Measurements from ENCODE around the gene SUB1.

Gene SUB1

DNA sequence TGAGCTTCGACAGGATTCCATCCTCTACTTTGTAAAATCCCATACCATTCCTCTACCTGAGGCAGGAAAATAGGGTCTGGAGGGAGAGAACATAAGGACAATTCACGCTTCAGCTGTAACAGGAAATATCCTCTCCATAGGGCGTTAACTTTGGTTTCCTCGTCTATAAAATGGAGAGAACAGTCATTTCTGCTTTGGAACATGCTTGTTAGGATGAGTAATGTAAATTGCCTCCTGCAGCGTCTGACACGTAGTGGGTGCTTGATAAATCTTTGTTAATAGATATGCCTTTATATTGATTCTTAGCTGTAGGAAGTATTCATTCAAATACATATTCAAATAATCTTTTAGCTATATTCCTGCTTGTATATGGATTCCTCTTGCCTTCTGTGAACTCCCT is 711 bp upstream of the SUB1 start:
- H3K27ac ChIP-seq: no peak overlapping the region
- TF ChIP-seq, protein P1, sequence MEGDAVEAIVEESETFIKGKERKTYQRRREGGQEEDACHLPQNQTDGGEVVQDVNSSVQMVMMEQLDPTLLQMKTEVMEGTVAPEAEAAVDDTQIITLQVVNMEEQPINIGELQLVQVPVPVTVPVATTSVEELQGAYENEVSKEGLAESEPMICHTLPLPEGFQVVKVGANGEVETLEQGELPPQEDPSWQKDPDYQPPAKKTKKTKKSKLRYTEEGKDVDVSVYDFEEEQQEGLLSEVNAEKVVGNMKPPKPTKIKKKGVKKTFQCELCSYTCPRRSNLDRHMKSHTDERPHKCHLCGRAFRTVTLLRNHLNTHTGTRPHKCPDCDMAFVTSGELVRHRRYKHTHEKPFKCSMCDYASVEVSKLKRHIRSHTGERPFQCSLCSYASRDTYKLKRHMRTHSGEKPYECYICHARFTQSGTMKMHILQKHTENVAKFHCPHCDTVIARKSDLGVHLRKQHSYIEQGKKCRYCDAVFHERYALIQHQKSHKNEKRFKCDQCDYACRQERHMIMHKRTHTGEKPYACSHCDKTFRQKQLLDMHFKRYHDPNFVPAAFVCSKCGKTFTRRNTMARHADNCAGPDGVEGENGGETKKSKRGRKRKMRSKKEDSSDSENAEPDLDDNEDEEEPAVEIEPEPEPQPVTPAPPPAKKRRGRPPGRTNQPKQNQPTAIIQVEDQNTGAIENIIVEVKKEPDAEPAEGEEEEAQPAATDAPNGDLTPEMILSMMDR (conservative IDR thresholded peaks at IDR 0.05): no peak

DNA sequence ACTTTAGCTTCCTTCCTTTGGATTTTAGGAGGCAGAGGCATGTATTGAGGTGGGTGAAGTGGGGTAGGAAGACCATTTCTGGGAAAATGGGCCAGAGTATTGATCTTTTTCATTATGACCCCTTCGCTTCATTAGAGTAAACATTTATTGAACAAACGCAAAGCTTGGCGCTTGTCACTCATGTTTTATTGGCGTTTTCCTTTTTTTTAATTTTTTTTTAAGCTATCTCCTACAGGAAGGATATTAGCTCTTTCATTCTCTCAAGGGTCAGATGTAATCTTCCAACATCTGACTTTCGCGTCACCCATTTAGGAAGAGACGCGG is 273 bp upstream of the SUB1 start:
- peak overlapping the region; percentile 97 for H3K27ac ChIP-seq

DNA sequence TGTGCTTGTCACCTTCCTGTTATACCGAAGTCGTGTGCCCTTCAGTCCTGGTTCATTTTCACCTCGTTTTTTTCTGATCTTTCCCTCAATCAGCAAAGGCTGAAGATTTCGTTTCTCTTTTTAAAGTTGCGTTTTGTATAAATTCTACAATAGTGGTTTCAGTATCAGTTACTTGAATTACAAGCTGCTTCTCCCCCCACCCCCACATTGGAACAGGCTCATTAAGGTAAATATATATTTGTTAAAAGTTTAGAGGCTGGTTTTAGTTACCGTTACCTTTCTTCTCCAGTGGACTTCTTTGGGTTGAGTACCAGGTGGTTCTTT is 881 bp downstream of the SUB1 start:
- H3K27ac ChIP-seq: peak overlapping the region; percentile 97
- TF ChIP-seq, protein P1 (conservative IDR thresholded peaks at IDR 0.05): no peak

More for the DNA sequence above, 273 bp upstream of the SUB1 start:
- TF ChIP-seq, protein P1 (conservative IDR thresholded peaks at IDR 0.05): no peak

DNA sequence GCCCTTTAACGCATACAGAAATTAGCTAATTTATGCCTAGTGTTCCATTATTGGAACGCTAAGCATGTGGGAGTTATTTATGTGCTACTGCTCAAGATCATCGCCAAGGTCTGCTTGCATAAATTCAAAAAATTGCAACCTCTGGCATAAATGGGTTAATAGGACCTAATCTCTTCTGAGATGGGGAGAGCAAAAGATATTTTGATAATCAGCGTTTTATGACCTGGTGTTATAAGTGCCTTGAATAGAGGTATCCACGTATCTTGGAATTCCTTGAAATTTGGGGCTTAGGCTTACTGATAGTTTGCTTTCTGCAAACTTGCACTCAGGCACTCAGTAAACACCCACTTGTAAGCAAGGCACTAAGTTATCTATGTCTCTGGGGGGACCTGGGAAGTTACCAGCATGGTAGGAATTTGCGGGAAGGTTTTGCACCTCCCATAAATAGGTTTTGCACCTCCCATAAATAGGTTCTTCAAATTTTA is 1.8 kb downstream of the SUB1 start:
- TF ChIP-seq, protein P1 (conservative IDR thresholded peaks at IDR 0.05): no peak
- peak overlapping the region; percentile 97; the same call in 1 of the 2 replicates for H3K27ac ChIP-seq

DNA sequence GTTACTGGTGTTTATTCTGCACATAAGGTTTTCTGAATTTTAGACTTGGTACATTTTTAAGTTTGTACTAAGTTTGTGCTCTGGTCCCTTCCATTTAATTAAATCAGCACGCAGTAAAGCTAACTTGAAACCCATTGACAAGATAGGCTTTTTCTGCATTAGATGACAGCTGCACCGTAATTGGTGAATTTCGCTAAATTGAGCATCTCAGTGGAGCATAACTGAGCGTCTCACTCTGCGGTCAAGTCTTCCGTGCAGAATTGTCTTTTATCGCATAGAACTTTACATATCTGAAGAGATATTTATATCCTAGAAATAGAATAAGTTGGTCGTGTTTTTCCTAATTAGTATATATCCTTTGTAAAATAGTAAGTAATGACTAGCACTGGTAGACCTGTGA is 4.1 kb downstream of the SUB1 start:
- H3K27ac ChIP-seq: no peak overlapping the region
- TF ChIP-seq, protein P1 (conservative IDR thresholded peaks at IDR 0.05): no peak

DNA sequence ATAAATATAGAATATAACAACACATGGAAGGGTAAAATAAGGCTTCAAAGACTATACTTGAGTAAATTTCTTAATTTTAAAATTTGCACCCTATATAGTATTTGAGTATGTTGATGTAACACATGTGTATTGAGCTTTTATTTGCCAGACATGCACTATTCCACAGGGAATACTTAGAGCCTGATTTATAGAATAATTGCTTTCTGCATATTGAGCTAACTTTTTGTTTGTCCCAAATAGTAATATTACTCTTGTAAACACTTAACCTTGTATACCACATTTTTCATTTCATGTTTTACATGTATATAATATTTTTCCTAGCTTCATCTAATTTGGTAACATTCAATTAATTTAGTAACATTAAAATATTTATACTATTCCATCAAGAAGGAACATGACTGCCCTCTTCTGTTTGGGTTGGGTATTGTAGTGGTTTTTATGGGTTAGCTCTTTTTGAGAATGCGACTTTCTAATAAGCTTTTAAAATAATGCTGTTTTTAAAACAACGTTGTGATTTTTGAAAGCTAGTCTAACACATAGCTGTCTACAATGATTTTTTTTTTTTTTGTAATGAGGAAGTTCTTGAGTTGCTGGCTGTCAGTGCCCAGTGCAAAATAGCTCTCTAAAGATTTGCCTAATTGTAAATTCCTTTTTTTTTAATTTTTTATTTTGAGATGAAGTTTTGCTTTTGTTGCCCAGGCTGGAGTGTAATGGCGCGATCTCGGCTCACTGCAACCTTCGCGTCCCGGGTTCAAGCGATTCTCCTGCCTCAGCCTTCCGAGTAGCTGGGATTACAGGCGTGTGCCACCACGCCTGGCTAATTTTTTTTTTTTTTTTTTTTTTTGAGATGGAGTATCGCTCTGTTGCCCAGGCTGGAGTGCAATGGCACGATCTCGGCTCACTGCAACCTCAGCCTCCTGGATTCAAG is 4.8 kb downstream of the SUB1 start:
- H3K27ac ChIP-seq: no peak overlapping the region
- TF ChIP-seq, protein P1 (conservative IDR thresholded peaks at IDR 0.05): peak; percentile 84

DNA sequence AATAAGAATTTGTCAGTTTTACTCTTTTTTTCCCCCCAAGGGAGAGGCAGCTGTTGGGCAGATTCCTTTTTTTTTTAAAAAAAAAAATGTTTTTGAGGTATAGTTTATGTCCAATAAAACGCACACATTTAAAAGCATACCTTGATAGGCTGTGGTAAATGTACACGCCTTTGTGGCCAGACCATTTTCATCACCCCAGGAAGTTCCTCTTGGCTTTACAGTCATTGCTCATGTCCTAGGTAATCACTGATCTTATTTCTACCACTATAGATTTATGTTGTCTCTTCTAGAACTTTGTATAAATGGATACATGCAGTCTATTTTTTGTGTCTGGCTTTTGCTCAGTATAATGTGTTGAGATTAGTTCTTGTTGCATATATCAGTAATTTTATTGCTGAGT is 9.8 kb downstream of the SUB1 start:
- no peak overlapping the region for H3K27ac ChIP-seq
- TF ChIP-seq, protein P1 (conservative IDR thresholded peaks at IDR 0.05): no peak
